H1 (cell line): Measurements from ENCODE around the gene GPC3. TPM values are rescaled to one million over a fixed set of nuclear protein-coding genes. Genes with fewer than 3 reads are reported as not detected.

Source experiments
- EZH2 ChIP-seq: fragments of 200-600 bp; sonication (generic); IDR thresholded peaks from 2 replicates; pipeline ENCODE4 v1.7.1; 2012; ENCODE audit warnings: low read depth, mild to moderate bottlenecking, moderate library complexity, low read length, inconsistent platforms; ENCODE audit not compliant: severe bottlenecking
- MAFK ChIP-seq: IDR thresholded peaks from 2 replicates; pipeline ENCODE4 v1.6.1; 2012; ENCODE audit warnings: low read depth, mild to moderate bottlenecking, improper control_type of control experiment, low read length
- polyA plus RNA-seq, 7 experiments: library from polyadenylated mRNA; depleted of rRNA in 3 of 7; stranded (reverse) in 5 of 7; unstranded in 2 of 7; fragments of >200 nt in 5 of 7; fragments of 200-250 nt in 2 of 7; gene quantifications; 1 replicate in 5 of 7; 2 replicates in 1 of 7; 4 replicates in 1 of 7; pipeline versions ENCODE4 v1.2.1 to v1.2.3, GENCODE V29; 2011 to 2013; ENCODE audit warnings: missing spikeins in 2 of 7, mixed read lengths in 2 of 7
- total RNA-seq: library from RNA; stranded (reverse); fragmentation: NEBNext Ultra II Directional; extraction: Animal tissue kit (Norgen Biotek cat#: 25700); gene quantifications from 2 replicates; pipeline ENCODE4 v1.2.1, GENCODE V29; 2021

The GPC3 gene
- total and polyA plus RNA-seq, 2 of the 8 experiments (the other 6 are each of a cell fraction or from before 2014, with no cell fraction given): 64.8 to 71.9 TPM

- TF ChIP-seq EZH2: no peak
- no peak for TF ChIP-seq MAFK
Observed at GRCh38 chrX:134023851-134024281, 38.5 kb upstream of the GPC3 start (continued).
